Cardiac fibroblast (primary cell): ENCODE results near the gene GCNT1.

Experiments used
- DNase-seq, 2 donors: peaks; one replicate each; pipeline versions ENCODE4 v3.0.0 to v3.0.0-alpha.2; 2010; ENCODE audit warnings: low read depth in 2 of 2
- H3K4me3 ChIP-seq, 2 donors: replicated peaks in 1 of 2; 1 replicate in 1 of 2; 2 replicates in 1 of 2; pipeline ENCODE4 v1.5.1; 2011; ENCODE audit warnings: low read depth in 2 of 2, low read length in 2 of 2, mild to moderate bottlenecking in 2 of 2, moderate library complexity in 1 of 2
- TF ChIP-seq, protein P1 (sequence below): IDR thresholded peaks from one replicate; pipeline ENCODE4 v1.5.1; 2011; ENCODE audit warnings: low read depth, mild to moderate bottlenecking, low read length, inconsistent platforms

GCNT1 gene

DNA sequence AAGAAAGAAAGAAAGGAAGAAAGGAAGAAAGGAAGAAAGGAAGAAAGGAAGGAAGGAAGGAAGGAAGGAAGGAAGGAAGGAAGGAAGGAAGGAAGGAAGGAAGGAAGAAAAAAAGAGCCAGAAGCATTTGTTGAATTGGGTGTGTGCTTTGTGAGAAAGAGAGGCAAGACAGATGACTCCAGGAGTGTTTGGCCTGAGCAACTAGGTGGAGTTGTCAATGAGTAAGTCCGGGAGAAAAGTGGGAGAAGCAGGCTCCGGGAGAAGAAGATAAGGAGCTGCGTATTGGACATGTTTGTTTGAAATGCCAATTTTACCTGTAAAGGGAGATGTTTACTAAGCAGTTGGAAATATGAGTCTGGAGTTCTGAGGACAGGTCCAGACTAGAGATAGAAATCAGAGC is 15.1 kb upstream of the GCNT1 start:
- H3K4me3 ChIP-seq = no peak overlapping the region
- TF ChIP-seq, protein P1, sequence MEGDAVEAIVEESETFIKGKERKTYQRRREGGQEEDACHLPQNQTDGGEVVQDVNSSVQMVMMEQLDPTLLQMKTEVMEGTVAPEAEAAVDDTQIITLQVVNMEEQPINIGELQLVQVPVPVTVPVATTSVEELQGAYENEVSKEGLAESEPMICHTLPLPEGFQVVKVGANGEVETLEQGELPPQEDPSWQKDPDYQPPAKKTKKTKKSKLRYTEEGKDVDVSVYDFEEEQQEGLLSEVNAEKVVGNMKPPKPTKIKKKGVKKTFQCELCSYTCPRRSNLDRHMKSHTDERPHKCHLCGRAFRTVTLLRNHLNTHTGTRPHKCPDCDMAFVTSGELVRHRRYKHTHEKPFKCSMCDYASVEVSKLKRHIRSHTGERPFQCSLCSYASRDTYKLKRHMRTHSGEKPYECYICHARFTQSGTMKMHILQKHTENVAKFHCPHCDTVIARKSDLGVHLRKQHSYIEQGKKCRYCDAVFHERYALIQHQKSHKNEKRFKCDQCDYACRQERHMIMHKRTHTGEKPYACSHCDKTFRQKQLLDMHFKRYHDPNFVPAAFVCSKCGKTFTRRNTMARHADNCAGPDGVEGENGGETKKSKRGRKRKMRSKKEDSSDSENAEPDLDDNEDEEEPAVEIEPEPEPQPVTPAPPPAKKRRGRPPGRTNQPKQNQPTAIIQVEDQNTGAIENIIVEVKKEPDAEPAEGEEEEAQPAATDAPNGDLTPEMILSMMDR = no peak
- no peak for DNase-seq

DNA sequence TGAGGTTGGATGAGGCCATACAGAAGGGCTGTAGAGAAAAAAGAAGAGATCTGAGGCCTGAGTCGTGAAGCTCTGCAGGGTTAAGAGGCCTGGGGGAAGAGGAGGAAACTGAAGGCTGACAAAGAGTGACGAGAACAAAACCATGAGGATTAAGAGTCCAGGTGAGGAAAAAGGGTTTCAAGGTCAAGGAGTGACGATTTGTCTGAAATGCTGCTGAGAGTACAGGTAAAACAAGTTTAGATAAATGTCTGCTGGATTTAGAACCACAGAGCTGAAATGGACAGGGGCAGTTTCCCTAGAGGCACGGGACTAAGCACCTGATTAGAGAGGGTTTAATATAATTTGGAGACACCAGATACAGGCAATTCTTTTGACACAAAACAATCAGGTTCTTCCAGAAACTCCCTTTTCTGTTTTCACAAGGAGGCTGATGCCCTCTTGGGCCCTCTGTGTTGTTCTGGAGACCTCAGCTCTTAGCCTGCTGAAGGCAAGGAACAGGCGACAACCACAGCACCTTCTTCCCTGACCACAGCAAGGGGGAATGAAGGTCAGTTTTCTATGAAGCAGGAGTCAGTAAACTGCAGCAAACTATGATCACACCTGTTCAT is 14.6 kb upstream of the GCNT1 start:
- TF ChIP-seq, protein P1 = no peak
- no peak for DNase-seq
- no peak overlapping the region for H3K4me3 ChIP-seq

DNA sequence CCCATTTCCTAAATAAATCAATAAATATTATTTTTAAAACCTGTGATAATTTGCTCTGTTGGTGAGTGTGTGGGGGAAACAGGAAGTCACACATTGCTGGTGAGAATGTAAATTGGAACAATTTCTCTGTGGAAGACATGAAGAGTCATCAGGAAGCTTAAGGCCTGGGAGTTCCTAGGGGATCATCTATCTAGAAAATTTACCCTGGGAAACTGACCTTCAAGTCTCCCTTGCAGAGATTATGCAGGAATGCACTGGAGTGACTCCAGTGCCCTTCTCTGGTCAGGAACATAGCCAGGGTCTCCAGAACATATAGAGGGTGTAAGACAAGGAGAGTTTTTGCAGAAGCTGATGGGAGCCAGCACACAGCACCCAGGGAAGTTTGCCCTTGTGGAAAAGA is 13.0 kb upstream of the GCNT1 start:
- TF ChIP-seq, protein P1 = no peak
- peak in 1 of 2 donors; percentile 34 for DNase-seq
- no peak overlapping the region for H3K4me3 ChIP-seq

DNA sequence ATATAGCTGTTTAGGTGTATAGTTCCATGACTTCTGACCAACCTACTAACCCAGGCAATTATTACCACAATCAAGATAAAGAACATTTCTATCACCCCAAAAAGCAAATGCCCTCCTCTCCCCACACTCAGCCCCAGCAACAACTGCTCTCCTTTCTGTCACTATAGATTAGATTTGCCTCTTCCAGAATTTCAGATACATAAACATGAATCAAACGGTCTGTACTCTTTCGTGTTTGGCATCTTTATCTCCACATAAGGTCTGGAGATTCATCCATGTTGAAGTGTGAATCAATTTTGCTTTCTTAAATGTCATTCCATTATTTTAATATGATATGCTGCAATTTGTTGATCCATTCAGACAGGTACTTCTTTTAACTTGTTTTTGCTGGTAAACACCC is 10.5 kb upstream of the GCNT1 start:
- H3K4me3 ChIP-seq = no peak overlapping the region
- DNase-seq = no peak
- TF ChIP-seq, protein P1 = no peak

DNA sequence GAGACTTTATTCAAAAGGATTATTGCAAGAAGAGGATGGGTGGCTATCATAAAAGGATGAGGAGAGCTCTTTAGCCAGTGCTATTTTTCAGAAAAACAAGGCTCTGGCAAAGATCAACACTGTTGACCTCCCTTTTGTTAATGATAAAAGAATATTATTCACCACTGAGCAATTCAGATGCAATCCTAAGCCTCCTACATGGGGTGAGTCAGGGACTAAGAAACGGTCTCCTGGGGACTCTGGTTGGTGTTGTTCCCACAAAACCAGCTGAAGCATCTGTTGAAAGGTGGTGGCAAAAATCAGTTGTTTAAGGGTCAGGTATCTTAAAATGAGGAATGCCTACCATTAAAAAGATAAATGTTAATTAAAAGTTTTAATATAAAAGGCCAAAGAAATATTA is 7.7 kb upstream of the GCNT1 start:
- H3K4me3 ChIP-seq = no peak overlapping the region
- TF ChIP-seq, protein P1 = no peak
- peak; percentile 83 to 97 for DNase-seq

DNA sequence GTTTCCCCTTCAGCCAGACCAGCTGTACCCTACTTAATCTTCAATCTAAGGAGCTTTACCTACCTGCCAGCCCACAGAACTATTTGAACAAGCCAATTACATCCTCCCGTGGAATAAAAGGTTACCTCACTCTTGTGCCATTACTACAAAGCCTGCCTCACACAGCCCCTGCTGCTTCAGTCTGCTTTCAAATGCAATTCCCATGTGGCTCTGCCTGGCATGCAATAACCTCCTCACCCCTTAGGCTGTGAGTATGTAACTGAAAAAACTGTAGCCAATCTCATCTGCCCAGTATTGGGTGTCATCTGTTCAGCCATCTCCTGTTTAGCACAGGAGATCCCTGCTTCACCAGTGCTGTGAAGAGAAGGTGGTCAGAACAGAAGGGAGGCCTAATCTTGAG is 6.1 kb upstream of the GCNT1 start:
- no peak overlapping the region for H3K4me3 ChIP-seq
- DNase-seq = peak; percentile 22 to 60
- TF ChIP-seq, protein P1 = no peak

DNA sequence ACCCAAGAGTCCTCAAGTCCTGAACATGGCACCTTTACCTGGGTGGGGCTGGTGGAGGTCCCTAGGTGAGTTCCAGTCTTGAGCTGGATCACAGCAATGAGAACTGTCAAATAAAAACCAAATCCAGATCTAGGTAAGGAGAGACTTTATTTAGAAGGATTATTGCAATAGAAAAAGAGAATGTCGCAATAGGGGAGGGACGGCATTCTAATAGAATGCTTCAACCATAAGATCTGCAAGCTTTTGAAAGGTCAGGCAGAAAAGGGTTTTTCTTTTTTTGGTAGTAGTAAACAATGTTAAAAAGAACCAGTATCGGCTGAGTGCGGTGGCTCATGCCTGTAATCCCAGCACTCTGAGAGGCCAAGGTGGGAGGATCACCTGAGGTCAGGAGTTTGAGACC is 5.2 kb upstream of the GCNT1 start:
- TF ChIP-seq, protein P1 = no peak
- peak; percentile 82 to 91 for DNase-seq

More for the DNA sequence above, 5.2 kb upstream of the GCNT1 start:
- no peak overlapping the region for H3K4me3 ChIP-seq
